Fibroblast of lung (primary cell): ENCODE data around the gene STAT4.

Experiments
- CTCF ChIP-seq, 2 donors: IDR thresholded peaks in 1 of 2; conservative IDR thresholded peaks in 1 of 2; 1 replicate in 1 of 2; 2 replicates in 1 of 2; pipeline ENCODE4 v1.5.1; 2011 to 2012; ENCODE audit warnings: low read length in 2 of 2, control low read depth in 1 of 2, inconsistent platforms in 1 of 2, low read depth in 1 of 2, mild to moderate bottlenecking in 1 of 2
- EZH2 ChIP-seq: IDR thresholded peaks from 2 replicates; pipeline ENCODE4 v1.5.1; 2012; ENCODE audit warnings: low read length, control low read depth, mild to moderate bottlenecking; ENCODE audit errors: missing control alignments

GRCh38 chr2:191012845-191013681 is 137.7 kb downstream of the STAT4 start:
- TF ChIP-seq CTCF (conservative IDR thresholded peaks at IDR 0.05 in 1 of 2, IDR thresholded peaks at IDR 0.05 in 1 of 2; ENCODE audit: low read depth in 1 of 2, low read length in 2 of 2) (no peak), EZH2 (no peak)
